Measurements from ENCODE around the gene FTH1.

Gene FTH1

GRCh38 chr11:61928606-61929005 lies 38.8 kb downstream of the FTH1 start:
- H3K9me3 ChIP-seq: no peaks in the 10 kb centered on the region
- no peaks in the 10 kb centered on the region for H3K4me1 ChIP-seq
- in situ Hi-C loops (cut with MboI; ENCODE audit: low sequenced_read_pairs): no loop called here
- no peaks in the 10 kb centered on the region for H3K36me3 ChIP-seq (replicated peaks)
- H3K4me3 ChIP-seq: no peak overlapping the region
- no peak for DNase-seq (ENCODE audit: low spot score in 2 of 2)
- H3K27me3 ChIP-seq (ENCODE audit: low read depth): no peaks in the 10 kb centered on the region

GRCh38 chr11:61927501-61927900 lies 39.9 kb downstream of the FTH1 start:
- in situ Hi-C loops (cut with MboI; ENCODE audit: low sequenced_read_pairs): no loop called here
- H3K27me3 ChIP-seq (ENCODE audit: low read depth): no peaks in the 10 kb centered on the region
- no peak overlapping the region for H3K4me3 ChIP-seq
- H3K36me3 ChIP-seq (replicated peaks): no peaks in the 10 kb centered on the region
- DNase-seq (ENCODE audit: low spot score in 2 of 2): no peak
- no peaks in the 10 kb centered on the region for H3K4me1 ChIP-seq
- no peaks in the 10 kb centered on the region for H3K9me3 ChIP-seq

- Histone ChIP-seq H3K4me1 (no peaks in the 10 kb centered on the region), H3K36me3 (replicated peaks) (no peaks in the 10 kb centered on the region), H3K9me3 (no peaks in the 10 kb centered on the region), H3K4me3 (no peak overlapping the region), H3K27me3 (ENCODE audit: low read depth) (no peaks in the 10 kb centered on the region)
- no peak for DNase-seq (ENCODE audit: low spot score in 2 of 2)
- in situ Hi-C loops (cut with MboI; ENCODE audit: low sequenced_read_pairs): no loop called here
Observed at GRCh38 chr11:61926235-61926634, 41.2 kb downstream of the FTH1 start.

- Histone ChIP-seq H3K36me3 (replicated peaks) (no peaks in the 10 kb centered on the region), H3K9me3 (no peaks in the 10 kb centered on the region), H3K27me3 (ENCODE audit: low read depth) (no peaks in the 10 kb centered on the region), H3K4me1 (no peaks in the 10 kb centered on the region), H3K4me3 (no peak overlapping the region)
- in situ Hi-C loops (cut with MboI; ENCODE audit: low sequenced_read_pairs): no loop called here
- no peak for DNase-seq (ENCODE audit: low spot score in 2 of 2)
Observed at GRCh38 chr11:61925736-61926135, 41.7 kb downstream of the FTH1 start.

GRCh38 chr11:61924064-61924455 lies 43.4 kb downstream of the FTH1 start:
- Histone ChIP-seq H3K36me3 (replicated peaks) (no peaks in the 10 kb centered on the region), H3K9me3 (no peaks in the 10 kb centered on the region), H3K4me3 (no peak overlapping the region), H3K4me1 (no peaks in the 10 kb centered on the region), H3K27me3 (ENCODE audit: low read depth) (no peaks in the 10 kb centered on the region)
- no peak for DNase-seq (ENCODE audit: low spot score in 2 of 2)
- in situ Hi-C loops (cut with MboI; ENCODE audit: low sequenced_read_pairs): no loop called here

GRCh38 chr11:61923166-61924063 lies 44.0 kb downstream of the FTH1 start:
- no peak for DNase-seq (ENCODE audit: low spot score in 2 of 2)
- no peaks in the 10 kb centered on the region for H3K36me3 ChIP-seq (replicated peaks)
- H3K9me3 ChIP-seq: no peaks in the 10 kb centered on the region
- in situ Hi-C loops (cut with MboI; ENCODE audit: low sequenced_read_pairs): no loop called here
- no peaks in the 10 kb centered on the region for H3K4me1 ChIP-seq
- no peak overlapping the region for H3K4me3 ChIP-seq
- no peaks in the 10 kb centered on the region for H3K27me3 ChIP-seq (ENCODE audit: low read depth)

- Histone ChIP-seq H3K9me3 (no peaks in the 10 kb centered on the region), H3K4me3 (no peak overlapping the region), H3K4me1 (peaks cover 3% of the 10 kb centered on the region; the same call in 1 of the 2 replicates), H3K36me3 (replicated peaks) (no peaks in the 10 kb centered on the region), H3K27me3 (ENCODE audit: low read depth) (no peaks in the 10 kb centered on the region)
- in situ Hi-C loops (cut with MboI; ENCODE audit: low sequenced_read_pairs): no loop called here
- peak in 1 of 2 experiments; percentile 16 for DNase-seq (ENCODE audit: low spot score in 2 of 2)
Observed at GRCh38 chr11:61922539-61922938, 44.9 kb downstream of the FTH1 start.

GRCh38 chr11:61921446-61921845 lies 46.0 kb downstream of the FTH1 start:
- Histone ChIP-seq H3K36me3 (replicated peaks) (no peaks in the 10 kb centered on the region), H3K4me1 (peaks cover 3% of the 10 kb centered on the region; the same call in 1 of the 2 replicates), H3K9me3 (no peaks in the 10 kb centered on the region), H3K27me3 (ENCODE audit: low read depth) (no peaks in the 10 kb centered on the region), H3K4me3 (no peak overlapping the region)
- no peak for DNase-seq (ENCODE audit: low spot score in 2 of 2)
- in situ Hi-C loops (cut with MboI; ENCODE audit: low sequenced_read_pairs): no loop called here

- peaks cover 3% of the 10 kb centered on the region; the same call in 1 of the 2 replicates for H3K4me1 ChIP-seq
- no peaks in the 10 kb centered on the region for H3K9me3 ChIP-seq
- no peaks in the 10 kb centered on the region for H3K27me3 ChIP-seq (ENCODE audit: low read depth)
- in situ Hi-C loops (cut with MboI; ENCODE audit: low sequenced_read_pairs): no loop called here
- H3K36me3 ChIP-seq (replicated peaks): no peaks in the 10 kb centered on the region
- no peak overlapping the region for H3K4me3 ChIP-seq
- DNase-seq (ENCODE audit: low spot score in 2 of 2): peak in 1 of 2 experiments; percentile 8
Observed at GRCh38 chr11:61919705-61920631, 47.5 kb downstream of the FTH1 start.

- in situ Hi-C loops (cut with MboI; ENCODE audit: low sequenced_read_pairs): no loop called here
- Histone ChIP-seq H3K36me3 (replicated peaks) (no peaks in the 10 kb centered on the region), H3K4me3 (no peak overlapping the region), H3K9me3 (no peaks in the 10 kb centered on the region), H3K27me3 (ENCODE audit: low read depth) (no peaks in the 10 kb centered on the region), H3K4me1 (peaks cover 3% of the 10 kb centered on the region; the same call in 1 of the 2 replicates)
- no peak for DNase-seq (ENCODE audit: low spot score in 2 of 2)
Observed at GRCh38 chr11:61918938-61919704, 48.3 kb downstream of the FTH1 start.

GRCh38 chr11:61918251-61918937 lies 49.0 kb downstream of the FTH1 start:
- peak in 1 of 2 experiments; percentile 7 for DNase-seq (ENCODE audit: low spot score in 2 of 2)
- Histone ChIP-seq H3K36me3 (replicated peaks) (no peaks in the 10 kb centered on the region), H3K4me1 (peaks cover 3% of the 10 kb centered on the region; the same call in 1 of the 2 replicates), H3K27me3 (ENCODE audit: low read depth) (no peaks in the 10 kb centered on the region), H3K9me3 (no peaks in the 10 kb centered on the region), H3K4me3 (no peak overlapping the region)
- in situ Hi-C loops (cut with MboI; ENCODE audit: low sequenced_read_pairs): no loop called here

- in situ Hi-C loops (cut with MboI; ENCODE audit: low sequenced_read_pairs): no loop called here
- H3K36me3 ChIP-seq (replicated peaks): no peaks in the 10 kb centered on the region
- no peaks in the 10 kb centered on the region for H3K9me3 ChIP-seq
- peaks cover 3% of the 10 kb centered on the region; the same call in 1 of the 2 replicates for H3K4me1 ChIP-seq
- H3K4me3 ChIP-seq: peak within 1 kb of the TSS; percentile 37
- peak; percentile 34 to 72 for DNase-seq (ENCODE audit: low spot score in 2 of 2)
- H3K27me3 ChIP-seq (ENCODE audit: low read depth): no peaks in the 10 kb centered on the region
Observed at GRCh38 chr11:61917334-61918109, 49.9 kb downstream of the FTH1 start, which contains the start of gene RAB3IL1. TSS of gene RAB3IL1 (minus strand) at chr11:61917566. CDS start at chr11:61917367, 199 bp downstream.
